BJ (cell line): Measurements from ENCODE around the gene PSPH. TPM values are rescaled to one million over a fixed set of nuclear protein-coding genes. Genes with fewer than 3 reads are reported as not detected.
"Not testable (repeated sequence)": the region's sequence is repeated elsewhere in the genome, so short reads cannot be mapped to it uniquely, and the experiment has no call there.

Experiments used
- CTCF ChIA-PET: fragments of 350-600 bp; formaldehyde crosslinking; extraction: SDS; loops from one replicate; lab custom pipeline; 2021; ENCODE audit warnings: antibody characterized with exemption, inconsistent platforms; lab: Yijun Ruan, JAX
- POLR2A ChIA-PET: fragments of 300-600 bp; sonication (Branson Sonifier 250); formaldehyde crosslinking; extraction: SDS; loops from one replicate; lab custom pipeline; 2021; ENCODE audit warnings: antibody characterized with exemption; lab: Charles Lee
- DNase-seq: peaks from one replicate; pipeline ENCODE4 v3.0.0-alpha.2; 2011; ENCODE audit warnings: low read depth
- H3K27me3 ChIP-seq: 2 replicates; pipeline ENCODE4 v1.6.0; 2011; ENCODE audit warnings: low read length; ENCODE audit not compliant: control insufficient read depth, insufficient read depth
- H3K36me3 ChIP-seq: 2 replicates; pipeline ENCODE4 v1.5.1; 2011; ENCODE audit warnings: low read length; ENCODE audit not compliant: control insufficient read depth, insufficient read depth
- H3K4me3 ChIP-seq: 2 replicates; pipeline ENCODE4 v1.5.1; 2011; ENCODE audit warnings: low read depth, mild to moderate bottlenecking, control low read depth, low read length
- polyA plus RNA-seq: library from polyadenylated mRNA; depleted of rRNA; stranded (reverse); fragments of >200 nt; gene quantifications from 2 replicates; pipeline ENCODE4 v1.2.3, GENCODE V29; 2011
- TF ChIP-seq, protein P1 (sequence below): IDR thresholded peaks from 2 replicates; pipeline ENCODE4 v1.5.1; 2011; ENCODE audit warnings: low read depth, mild to moderate bottlenecking, control low read depth, inconsistent platforms, low read length, moderate library complexity; ENCODE audit not compliant: insufficient read depth

The PSPH gene
- polyA plus RNA-seq, 1 experiment, result 76.2 TPM

- Histone ChIP-seq H3K36me3 (peaks cover 4% of the 10 kb centered on the region; the same call in 1 of the 2 replicates), H3K27me3 (no peaks in the 10 kb centered on the region), H3K4me3 (no peak overlapping the region)
- ChIA-PET POLR2A (interaction anchor here (0.6 kb wide), 1 partner anchor 86 kb away, joined by 3 read pairs; no protein-coding TSS in a partner anchor), CTCF (interaction anchor here (0.9 to 3.3 kb wide), 5 partner anchors 8 to 88 kb away, joined by 3 to 24 read pairs (median 8); partner anchors contain the start of genes CCT6A and PSPH)
- TF ChIP-seq, protein P1, sequence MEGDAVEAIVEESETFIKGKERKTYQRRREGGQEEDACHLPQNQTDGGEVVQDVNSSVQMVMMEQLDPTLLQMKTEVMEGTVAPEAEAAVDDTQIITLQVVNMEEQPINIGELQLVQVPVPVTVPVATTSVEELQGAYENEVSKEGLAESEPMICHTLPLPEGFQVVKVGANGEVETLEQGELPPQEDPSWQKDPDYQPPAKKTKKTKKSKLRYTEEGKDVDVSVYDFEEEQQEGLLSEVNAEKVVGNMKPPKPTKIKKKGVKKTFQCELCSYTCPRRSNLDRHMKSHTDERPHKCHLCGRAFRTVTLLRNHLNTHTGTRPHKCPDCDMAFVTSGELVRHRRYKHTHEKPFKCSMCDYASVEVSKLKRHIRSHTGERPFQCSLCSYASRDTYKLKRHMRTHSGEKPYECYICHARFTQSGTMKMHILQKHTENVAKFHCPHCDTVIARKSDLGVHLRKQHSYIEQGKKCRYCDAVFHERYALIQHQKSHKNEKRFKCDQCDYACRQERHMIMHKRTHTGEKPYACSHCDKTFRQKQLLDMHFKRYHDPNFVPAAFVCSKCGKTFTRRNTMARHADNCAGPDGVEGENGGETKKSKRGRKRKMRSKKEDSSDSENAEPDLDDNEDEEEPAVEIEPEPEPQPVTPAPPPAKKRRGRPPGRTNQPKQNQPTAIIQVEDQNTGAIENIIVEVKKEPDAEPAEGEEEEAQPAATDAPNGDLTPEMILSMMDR, result no peak
- DNase-seq, result no peak
These were observed 40.3 kb upstream of the PSPH start for GRCh38 chr7:56091591-56091990.

DNA sequence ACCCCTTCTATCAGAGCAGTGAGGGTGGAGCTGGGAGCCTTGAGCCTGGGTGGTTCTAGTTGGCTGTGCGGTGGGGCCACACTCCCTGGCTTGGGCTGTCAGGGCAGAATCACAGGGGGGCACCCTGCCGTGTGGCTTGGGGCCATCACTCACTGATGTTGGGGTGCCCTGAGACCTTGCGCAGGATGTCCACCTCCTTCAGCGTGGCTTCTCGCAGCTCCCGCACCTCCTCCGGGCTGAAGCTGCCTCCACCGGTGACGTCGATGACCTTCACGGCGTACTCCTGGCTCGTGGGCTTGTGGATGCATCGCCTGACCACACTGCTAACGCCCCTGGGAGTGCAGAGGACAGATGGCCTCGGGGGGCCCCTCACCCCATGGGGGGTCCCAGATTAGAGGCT, 36.2 kb upstream of the PSPH start:
- peaks cover 5% of the 10 kb centered on the region; the same call in 1 of the 2 replicates for H3K36me3 ChIP-seq
- DNase-seq, result no peak
- POLR2A ChIA-PET, result no interaction called here
- TF ChIP-seq, protein P1, result no peak
- CTCF ChIA-PET, result interaction anchor here (1.4 to 2.0 kb wide), 2 partner anchors 8 to 13 kb away, joined by 5 to 7 read pairs; no protein-coding TSS in a partner anchor
- no peaks in the 10 kb centered on the region for H3K27me3 ChIP-seq
- no peak overlapping the region for H3K4me3 ChIP-seq

DNA sequence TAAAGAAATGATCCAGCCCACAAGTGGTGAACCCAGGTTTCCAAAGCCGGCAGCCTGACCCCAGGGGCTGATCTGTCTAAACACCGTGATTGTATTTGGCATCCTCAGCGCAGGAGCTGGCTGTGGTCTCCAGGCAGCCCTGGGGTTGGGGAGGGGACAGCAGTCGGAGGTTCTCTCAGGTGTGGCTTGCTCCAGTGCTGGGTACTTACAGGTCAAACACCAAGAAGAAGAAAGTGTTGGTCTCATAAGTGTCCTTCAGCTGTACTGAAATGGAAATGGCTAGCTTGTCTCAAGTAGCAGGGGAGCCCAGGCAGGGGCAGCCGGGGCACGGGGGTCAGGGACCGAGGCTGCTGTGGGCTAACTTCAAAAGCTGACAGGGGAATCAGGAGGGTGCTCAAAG, 35.5 kb upstream of the PSPH start:
- POLR2A ChIA-PET, result no interaction called here
- TF ChIP-seq, protein P1, result no peak
- Histone ChIP-seq H3K36me3 (peaks cover 9% of the 10 kb centered on the region; the same call in 1 of the 2 replicates), H3K27me3 (no peaks in the 10 kb centered on the region), H3K4me3 (no peak overlapping the region)
- no peak for DNase-seq
- CTCF ChIA-PET, result interaction anchor here (1.4 to 2.0 kb wide), 2 partner anchors 7 to 12 kb away, joined by 5 to 7 read pairs; no protein-coding TSS in a partner anchor

DNA sequence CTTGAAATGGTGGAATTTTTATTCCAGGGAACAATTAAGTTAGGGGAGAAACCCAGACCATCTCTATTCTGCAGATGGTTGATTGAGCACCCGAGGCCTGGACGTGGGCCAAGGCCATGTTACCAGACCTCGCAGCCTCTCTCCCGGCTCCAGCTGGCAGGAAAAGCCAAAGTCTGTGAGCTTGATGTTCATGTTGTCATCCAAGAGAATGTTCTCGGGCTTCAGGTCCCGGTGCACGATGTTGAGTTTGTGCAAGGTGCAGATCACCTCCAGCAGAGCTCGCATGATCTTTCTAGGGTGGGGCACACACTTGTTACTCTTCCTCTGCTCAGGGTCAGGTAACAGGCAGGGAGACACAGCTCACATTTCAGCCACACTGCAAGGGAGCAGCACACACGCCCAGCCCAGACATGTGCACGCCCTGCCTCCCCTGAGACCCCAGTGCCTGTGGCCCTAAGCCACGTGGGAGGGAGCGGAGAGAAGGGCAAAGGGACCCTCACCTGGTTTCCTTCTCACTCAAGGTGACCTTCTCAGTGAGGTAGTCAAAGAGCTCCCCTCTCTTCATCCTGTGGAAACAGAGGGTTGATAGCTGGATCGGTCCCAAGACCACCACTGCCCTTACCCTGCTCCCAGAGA, 32.0 kb upstream of the PSPH start:
- DNase-seq, result no peak
- ChIA-PET POLR2A (no interaction called here), CTCF (interaction anchor here (0.5 to 3.3 kb wide), 4 partner anchors 8 to 442 kb away, joined by 3 to 15 read pairs (median 8); partner anchors contain the start of gene PHKG1)
- Histone ChIP-seq H3K4me3 (no peak overlapping the region), H3K27me3 (no peaks in the 10 kb centered on the region), H3K36me3 (peaks cover 13% of the 10 kb centered on the region)
- TF ChIP-seq, protein P1, result no peak

GRCh38 chr7:56081626-56082340, 30.5 kb upstream of the PSPH start:
- CTCF ChIA-PET, result interaction anchor here (3.3 kb wide), 1 partner anchor 7 kb away, joined by 15 read pairs; no protein-coding TSS in a partner anchor

DNA sequence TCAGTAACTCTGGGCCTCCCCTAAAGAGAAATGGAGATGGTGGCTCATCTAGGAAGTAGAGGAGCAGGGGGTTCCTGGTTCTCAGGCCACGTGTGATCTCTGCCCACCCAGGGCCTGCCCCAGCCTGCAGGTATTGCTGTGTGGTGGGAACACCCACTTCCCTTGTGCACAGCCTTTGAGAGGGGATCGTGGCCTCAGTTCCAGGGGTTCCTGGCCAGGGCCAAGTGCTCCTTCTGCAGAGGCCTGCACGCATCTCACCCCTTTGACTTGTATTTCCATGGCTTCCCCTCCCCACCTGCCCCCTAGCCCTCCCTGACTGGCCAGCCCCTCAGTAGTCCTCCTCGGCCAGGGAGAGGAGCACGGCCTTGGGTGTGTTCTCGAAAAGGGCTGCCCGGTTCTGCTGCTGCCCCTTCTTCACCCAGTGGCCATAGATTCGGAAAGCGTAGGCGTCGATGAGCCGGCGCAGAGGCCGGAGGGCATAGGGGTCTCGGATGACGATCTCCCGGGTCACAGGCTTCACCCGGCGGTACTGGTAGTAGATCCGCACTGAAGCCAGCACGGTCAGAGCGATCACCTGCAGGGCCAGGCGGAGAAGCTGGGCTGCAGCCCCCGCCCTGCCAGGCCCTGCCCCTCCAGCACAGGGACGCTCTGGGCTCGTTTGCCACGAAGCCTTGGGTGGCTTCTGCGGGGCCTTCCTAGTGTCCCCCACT, 29.6 kb upstream of the PSPH start:
- CTCF ChIA-PET, result interaction anchor here (1.2 kb wide), 1 partner anchor 13 kb away, joined by 3 read pairs; no protein-coding TSS in a partner anchor
- peaks cover 14% of the 10 kb centered on the region for H3K36me3 ChIP-seq
- POLR2A ChIA-PET, H3K4me3 ChIP-seq, DNase-seq, H3K27me3 ChIP-seq: not testable (repeated sequence)

More at GRCh38 chr7:56081626-56082340, 30.5 kb upstream of the PSPH start:
- TF ChIP-seq, protein P1, result no peak
- POLR2A ChIA-PET, result no interaction called here
- H3K36me3 ChIP-seq, result peaks cover 14% of the 10 kb centered on the region
- no peaks in the 10 kb centered on the region for H3K27me3 ChIP-seq
- H3K4me3 ChIP-seq, result no peak overlapping the region
- no peak for DNase-seq
